GM06990 (cell line): ENCODE results near the gene SLMAP.

Source experiments
- DNase-seq: peaks from one replicate; pipeline ENCODE4 v3.0.0-alpha.2; 2011; ENCODE audit not compliant: insufficient read length; ENCODE audit errors: extremely low read depth
- H3K27me3 ChIP-seq: replicated peaks from 2 replicates; pipeline ENCODE4 v1.6.0; 2011; ENCODE audit warnings: low read length; ENCODE audit not compliant: control insufficient read depth, insufficient read depth
- H3K36me3 ChIP-seq: 2 replicates; pipeline ENCODE4 v1.5.1; 2011; ENCODE audit warnings: low read length; ENCODE audit not compliant: control insufficient read depth, insufficient read depth
- H3K4me3 ChIP-seq: replicated peaks from 2 replicates; pipeline ENCODE4 v1.5.1; 2011; ENCODE audit warnings: low read depth, mild to moderate bottlenecking, control low read depth, low read length
- CTCF ChIP-seq: IDR thresholded peaks from 2 replicates; pipeline ENCODE4 v1.5.1; 2011; ENCODE audit warnings: low read length, control low read depth, mild to moderate bottlenecking, inconsistent platforms; ENCODE audit not compliant: insufficient read depth, poor library complexity, severe bottlenecking

The SLMAP gene

GRCh38 chr3:57833763-57834162 lies 77.7 kb downstream of the SLMAP start:
- TF ChIP-seq CTCF, result no peak
- Histone ChIP-seq H3K27me3 (no peaks in the 10 kb centered on the region), H3K36me3 (no peaks in the 10 kb centered on the region; the same call in 1 of the 2 replicates), H3K4me3 (no peak overlapping the region)
- DNase-seq, result no peak

- Histone ChIP-seq H3K4me3 (no peak overlapping the region), H3K27me3 (no peaks in the 10 kb centered on the region), H3K36me3 (no peaks in the 10 kb centered on the region; the same call in none of the 2 replicates)
- no peak for TF ChIP-seq CTCF
- no peak for DNase-seq
Measured at GRCh38 chr3:57837686-57838085, 81.6 kb downstream of the SLMAP start.

- no peak for TF ChIP-seq CTCF
- Histone ChIP-seq H3K36me3 (no peaks in the 10 kb centered on the region; the same call in 1 of the 2 replicates), H3K27me3 (no peaks in the 10 kb centered on the region), H3K4me3 (no peak overlapping the region)
- no peak for DNase-seq
Measured at GRCh38 chr3:57838627-57839026, 82.5 kb downstream of the SLMAP start.

- no peak for TF ChIP-seq CTCF
- Histone ChIP-seq H3K36me3 (no peaks in the 10 kb centered on the region; the same call in 1 of the 2 replicates), H3K4me3 (no peak overlapping the region), H3K27me3 (no peaks in the 10 kb centered on the region)
- DNase-seq, result peak; percentile 18
Measured at GRCh38 chr3:57840473-57840872, 84.4 kb downstream of the SLMAP start.

- Histone ChIP-seq H3K4me3 (no peak overlapping the region), H3K27me3 (no peaks in the 10 kb centered on the region), H3K36me3 (no peaks in the 10 kb centered on the region; the same call in 1 of the 2 replicates)
- TF ChIP-seq CTCF, result no peak
- DNase-seq, result no peak
Measured at GRCh38 chr3:57841818-57842217, 85.7 kb downstream of the SLMAP start.

GRCh38 chr3:57848177-57848738 lies 92.1 kb downstream of the SLMAP start:
- no peak for TF ChIP-seq CTCF
- DNase-seq, result no peak
- Histone ChIP-seq H3K27me3 (no peaks in the 10 kb centered on the region), H3K4me3 (no peak overlapping the region), H3K36me3 (no peaks in the 10 kb centered on the region)
